Keratinocyte (primary cell): ENCODE results near the gene ATG10. TPM values are rescaled to one million over a fixed set of nuclear protein-coding genes. Genes with fewer than 3 reads are reported as not detected.

ENCODE experiments used
- DNase-seq: peaks from one replicate; pipeline ENCODE4 v3.0.0-alpha.2; 2011; ENCODE audit warnings: low read depth, missing footprints, low spot score
- FAIRE-seq: peaks from 2 replicates; lab custom pipeline; 2011; peaks lifted over from hg19 to GRCh38; lab: Jason Lieb, UNC
- H2AFZ ChIP-seq: 2 replicates; pipeline ENCODE4 v1.6.0; 2012; ENCODE audit warnings: low read length, control low read depth, inconsistent platforms; ENCODE audit not compliant: control insufficient read depth
- H3K27ac ChIP-seq: 2 replicates; pipeline ENCODE4 v1.5.1; 2011; ENCODE audit warnings: low read length; ENCODE audit not compliant: control insufficient read depth, insufficient read depth
- H3K27me3 ChIP-seq: 3 replicates; pipeline ENCODE4 v1.6.0; 2011; ENCODE audit warnings: low read length; ENCODE audit not compliant: control insufficient read depth, insufficient read depth; ENCODE audit errors: extremely low read depth
- H3K36me3 ChIP-seq, 2 experiments: 2 replicates in 1 of 2; 3 replicates in 1 of 2; pipeline ENCODE4 v1.5.1; 2011; ENCODE audit warnings: low read length in 2 of 2, mild to moderate bottlenecking in 1 of 2; ENCODE audit not compliant: control insufficient read depth in 2 of 2, insufficient read depth in 2 of 2; ENCODE audit errors: extremely low read depth in 1 of 2
- H3K4me1 ChIP-seq: 3 replicates; pipeline ENCODE4 v1.5.1; 2011; ENCODE audit warnings: low read length; ENCODE audit not compliant: control insufficient read depth, insufficient read depth; ENCODE audit errors: extremely low read depth
- H3K4me2 ChIP-seq: 3 replicates; pipeline ENCODE4 v1.6.0; 2011; ENCODE audit warnings: low read depth, low read length; ENCODE audit not compliant: control insufficient read depth, insufficient read depth; ENCODE audit errors: extremely low read depth
- H3K4me3 ChIP-seq, 3 experiments: fragments of 200-600 bp in 1 of 3; sonication (generic) in 1 of 3; 2 replicates in 2 of 3; 3 replicates in 1 of 3; pipeline ENCODE4 v1.5.1; 2011 to 2016; ENCODE audit warnings: low read length in 3 of 3, mild to moderate bottlenecking in 3 of 3, control low read depth in 2 of 3, inconsistent platforms in 1 of 3, low read depth in 1 of 3, mixed read lengths in 1 of 3, mixed run types in 1 of 3, moderate library complexity in 1 of 3; ENCODE audit not compliant: control insufficient read depth in 2 of 3, insufficient read depth in 2 of 3; ENCODE audit errors: extremely low read depth in 1 of 3
- H3K79me2 ChIP-seq: 2 replicates; pipeline ENCODE4 v1.6.0; 2012; ENCODE audit warnings: low read length; ENCODE audit not compliant: control insufficient read depth, insufficient read depth
- H3K9ac ChIP-seq: 3 replicates; pipeline ENCODE4 v1.6.0; 2011; ENCODE audit warnings: low read length; ENCODE audit not compliant: control insufficient read depth, insufficient read depth; ENCODE audit errors: extremely low read depth
- H3K9me1 ChIP-seq: 3 replicates; pipeline ENCODE4 v1.6.0; 2011; ENCODE audit warnings: low read length; ENCODE audit not compliant: control insufficient read depth, insufficient read depth; ENCODE audit errors: extremely low read depth
- H3K9me3 ChIP-seq: 2 replicates; pipeline ENCODE4 v1.5.1; 2012; ENCODE audit warnings: low read depth, low read length; ENCODE audit not compliant: control insufficient read depth
- H4K20me1 ChIP-seq: 3 replicates; pipeline ENCODE4 v1.6.0; 2011; ENCODE audit warnings: low read length; ENCODE audit not compliant: control insufficient read depth, insufficient read depth; ENCODE audit errors: extremely low read depth
- EZH2 ChIP-seq: IDR thresholded peaks from one replicate; pipeline ENCODE4 v1.6.1; 2012; ENCODE audit warnings: inconsistent platforms, mild to moderate bottlenecking, low read length, moderate library complexity
- dilution Hi-C: fragments of 300-500 bp; cut with MboI; formaldehyde crosslinking; loops from one replicate; pipeline ENCODE4 v1.7.0; 2020; ENCODE audit warnings: low sequenced_read_pairs; ENCODE audit not compliant: extremely low pct_ligation_motif_present
- polyA plus RNA-seq, 5 experiments: library from polyadenylated mRNA; depleted of rRNA in 3 of 5; stranded (reverse) in 3 of 5; stranded (forward) in 1 of 5; unstranded in 1 of 5; fragments of >200 nt; gene quantifications; 1 replicate in 1 of 5; 2 replicates in 3 of 5; 3 replicates in 1 of 5; pipeline versions ENCODE4 v1.2.1 to v1.2.3, GENCODE V29; 2011 to 2012; ENCODE audit warnings: missing spikeins in 2 of 5, low read depth in 1 of 5, low replicate concordance in 1 of 5
- TF ChIP-seq, protein P1 (sequence below), 3 experiments: IDR thresholded peaks in 1 of 3; conservative IDR thresholded peaks in 1 of 3; optimal IDR thresholded peaks in 1 of 3; 2 replicates in 2 of 3; 3 replicates in 1 of 3; pipeline versions ENCODE3 to v1.5.1; 2011; ENCODE audit warnings: low read length in 3 of 3, mild to moderate bottlenecking in 3 of 3, moderate library complexity in 2 of 3, control low read depth in 1 of 3, inconsistent platforms in 1 of 3; ENCODE audit not compliant: insufficient read depth in 2 of 3; ENCODE audit errors: extremely low read depth in 1 of 3

ATG10 gene
- polyA plus RNA-seq, 1 donor (not counting 4 experiments of a cell fraction or from before 2014, with no cell fraction given): 5.4 TPM

DNA sequence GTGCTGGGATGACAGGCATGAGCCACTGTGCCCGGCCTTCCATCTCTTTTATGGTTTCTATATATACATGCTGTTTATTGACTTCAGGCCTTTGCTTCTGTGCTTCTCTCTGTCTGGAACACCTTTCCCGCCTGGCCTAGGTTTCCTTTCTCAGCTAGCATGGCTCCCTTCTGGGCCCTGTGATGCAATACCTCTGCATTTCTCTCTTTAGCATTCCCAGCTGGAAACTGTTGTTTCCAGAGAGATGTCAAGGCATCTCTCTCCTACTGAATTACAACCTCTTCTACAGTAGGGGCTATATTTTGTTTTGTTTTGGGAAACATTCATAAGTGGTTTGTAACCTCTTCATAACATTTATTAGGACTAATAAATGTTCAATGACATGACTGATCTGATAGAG lies 249.2 kb downstream of the ATG10 start:
- no peaks in the 10 kb centered on the region for H3K4me1 ChIP-seq
- no peaks in the 10 kb centered on the region for H3K27me3 ChIP-seq
- H3K9ac ChIP-seq: no peak overlapping the region
- H4K20me1 ChIP-seq: no peaks in the 10 kb centered on the region
- H3K9me3 ChIP-seq: no peaks in the 10 kb centered on the region
- DNase-seq (no peak), FAIRE-seq (no peak)
- no peak overlapping the region for H2AFZ ChIP-seq
- no peak overlapping the region for H3K4me3 ChIP-seq
- no peaks in the 10 kb centered on the region for H3K79me2 ChIP-seq
- H3K4me2 ChIP-seq: no peak overlapping the region
- dilution Hi-C loops: no loop called here
- TF ChIP-seq, protein P1, sequence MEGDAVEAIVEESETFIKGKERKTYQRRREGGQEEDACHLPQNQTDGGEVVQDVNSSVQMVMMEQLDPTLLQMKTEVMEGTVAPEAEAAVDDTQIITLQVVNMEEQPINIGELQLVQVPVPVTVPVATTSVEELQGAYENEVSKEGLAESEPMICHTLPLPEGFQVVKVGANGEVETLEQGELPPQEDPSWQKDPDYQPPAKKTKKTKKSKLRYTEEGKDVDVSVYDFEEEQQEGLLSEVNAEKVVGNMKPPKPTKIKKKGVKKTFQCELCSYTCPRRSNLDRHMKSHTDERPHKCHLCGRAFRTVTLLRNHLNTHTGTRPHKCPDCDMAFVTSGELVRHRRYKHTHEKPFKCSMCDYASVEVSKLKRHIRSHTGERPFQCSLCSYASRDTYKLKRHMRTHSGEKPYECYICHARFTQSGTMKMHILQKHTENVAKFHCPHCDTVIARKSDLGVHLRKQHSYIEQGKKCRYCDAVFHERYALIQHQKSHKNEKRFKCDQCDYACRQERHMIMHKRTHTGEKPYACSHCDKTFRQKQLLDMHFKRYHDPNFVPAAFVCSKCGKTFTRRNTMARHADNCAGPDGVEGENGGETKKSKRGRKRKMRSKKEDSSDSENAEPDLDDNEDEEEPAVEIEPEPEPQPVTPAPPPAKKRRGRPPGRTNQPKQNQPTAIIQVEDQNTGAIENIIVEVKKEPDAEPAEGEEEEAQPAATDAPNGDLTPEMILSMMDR (optimal IDR thresholded peaks at IDR 0.05 in 1 of 3, IDR thresholded peaks at IDR 0.05 in 1 of 3, conservative IDR thresholded peaks at IDR 0.05 in 1 of 3; ENCODE audit: extremely low read depth in 1 of 3, insufficient read depth in 2 of 3, low read length in 3 of 3): no peak
- no peak for TF ChIP-seq EZH2
- H3K27ac ChIP-seq: no peak overlapping the region
- no peaks in the 10 kb centered on the region for H3K36me3 ChIP-seq
- no peaks in the 10 kb centered on the region for H3K9me1 ChIP-seq

DNA sequence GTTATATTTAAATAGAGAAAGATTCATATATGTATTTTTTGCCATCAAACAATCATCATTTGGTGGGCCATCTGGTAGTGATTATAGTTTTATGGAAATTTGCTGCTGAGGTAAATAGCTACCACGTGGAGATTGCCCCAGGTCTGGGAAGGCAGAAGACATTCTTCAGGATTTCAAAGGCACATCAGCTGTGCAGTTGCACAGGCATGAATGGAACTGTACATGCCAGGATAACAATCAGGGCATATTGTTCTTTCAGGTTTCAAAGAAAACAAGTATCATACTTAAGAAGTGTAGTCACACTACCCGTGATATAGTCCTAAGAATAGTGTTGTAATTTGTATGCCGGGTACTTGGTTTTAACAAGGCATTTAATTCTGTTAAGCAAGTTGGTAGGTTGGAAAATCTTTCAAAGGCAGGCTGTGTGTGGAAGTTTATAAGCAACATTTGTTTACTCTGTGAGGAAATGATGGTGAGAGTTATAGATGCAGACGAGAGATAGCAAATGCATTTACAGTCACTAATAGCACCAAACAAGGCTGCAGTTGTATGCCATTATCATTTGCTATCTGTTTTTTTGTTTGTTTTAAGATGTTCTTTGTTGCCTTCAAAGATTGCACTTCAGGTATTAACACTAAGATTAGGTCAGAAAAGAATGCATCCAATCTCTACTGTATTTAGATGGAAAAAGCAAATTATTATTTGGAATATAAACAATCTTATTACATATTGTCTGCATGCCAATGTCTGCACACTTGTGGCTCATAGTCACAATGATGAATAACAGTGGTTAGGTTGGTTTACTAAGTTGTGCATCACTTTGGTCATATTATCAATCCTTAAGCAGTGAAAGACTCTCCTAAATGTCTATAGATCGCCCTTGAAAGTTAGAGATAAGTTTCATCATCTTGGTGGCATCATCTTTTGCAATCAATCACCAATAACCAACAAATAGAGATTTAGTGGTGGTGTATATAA lies 251.1 kb downstream of the ATG10 start:
- peak; percentile 82 for FAIRE-seq
- TF ChIP-seq, protein P1 (optimal IDR thresholded peaks at IDR 0.05 in 1 of 3, IDR thresholded peaks at IDR 0.05 in 1 of 3, conservative IDR thresholded peaks at IDR 0.05 in 1 of 3; ENCODE audit: extremely low read depth in 1 of 3, insufficient read depth in 2 of 3, low read length in 3 of 3): no peak
- TF ChIP-seq EZH2: no peak
- dilution Hi-C loops: no loop called here

More for the DNA sequence above, 251.1 kb downstream of the ATG10 start:
- DNase-seq: no peak
- H3K36me3 ChIP-seq: no peaks in the 10 kb centered on the region
- no peaks in the 10 kb centered on the region for H4K20me1 ChIP-seq
- H3K9ac ChIP-seq: no peak overlapping the region
- H3K27me3 ChIP-seq: no peaks in the 10 kb centered on the region
- no peaks in the 10 kb centered on the region for H3K4me1 ChIP-seq
- H3K4me3 ChIP-seq: no peak overlapping the region
- no peaks in the 10 kb centered on the region for H3K9me3 ChIP-seq
- H3K4me2 ChIP-seq: no peak overlapping the region
- no peak overlapping the region for H2AFZ ChIP-seq
- no peak overlapping the region for H3K27ac ChIP-seq
- H3K9me1 ChIP-seq: no peaks in the 10 kb centered on the region
- no peaks in the 10 kb centered on the region for H3K79me2 ChIP-seq
